GM03348 (cell line): ENCODE measurements around the gene PSMD9.
"Not testable (repeated sequence)": the region's sequence is repeated elsewhere in the genome, so short reads cannot be mapped to it uniquely, and the experiment has no call there.

Source experiments
- DNase-seq: peaks from one replicate; pipeline ENCODE4 v3.0.0; 2012; ENCODE audit warnings: low spot score

PSMD9 gene

DNA sequence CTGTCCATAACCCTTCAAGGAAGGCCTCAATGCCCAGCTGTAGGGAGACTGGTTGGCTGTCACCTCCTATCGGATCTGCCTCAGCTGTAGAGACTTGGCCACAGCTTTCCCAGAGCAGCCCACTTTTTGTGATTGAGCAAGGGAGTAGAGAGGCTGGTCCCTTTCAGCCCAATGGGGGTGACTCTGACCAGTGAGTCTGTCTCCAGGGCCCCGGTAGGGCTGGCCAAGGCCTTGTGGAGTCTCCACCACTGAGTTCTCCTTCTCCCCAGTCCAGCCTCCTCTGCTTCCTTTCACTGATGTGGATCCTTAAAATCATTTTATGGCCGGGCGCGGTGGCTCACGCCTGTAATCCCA, 15.4 kb upstream of the PSMD9 start:
- no peak for DNase-seq

DNA sequence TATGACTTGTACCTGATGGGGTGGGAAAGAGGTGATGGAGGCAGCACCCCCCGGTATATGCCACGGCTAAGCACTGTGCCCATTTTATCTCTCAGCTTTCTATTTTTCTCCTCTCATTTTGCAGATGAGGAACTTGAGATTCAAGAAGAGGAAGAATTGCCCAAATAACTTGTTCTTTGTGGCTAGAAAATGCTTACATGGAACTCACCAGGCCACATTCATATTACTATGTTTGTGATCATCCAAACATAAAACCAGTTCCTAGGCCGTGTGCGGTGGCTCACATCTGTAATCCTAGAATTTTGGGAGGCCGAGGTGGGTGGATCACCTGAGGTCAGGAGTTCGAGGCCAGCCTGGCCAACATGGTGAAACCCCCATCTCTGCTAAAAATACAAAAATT, 14.5 kb upstream of the PSMD9 start:
- no peak for DNase-seq

DNA sequence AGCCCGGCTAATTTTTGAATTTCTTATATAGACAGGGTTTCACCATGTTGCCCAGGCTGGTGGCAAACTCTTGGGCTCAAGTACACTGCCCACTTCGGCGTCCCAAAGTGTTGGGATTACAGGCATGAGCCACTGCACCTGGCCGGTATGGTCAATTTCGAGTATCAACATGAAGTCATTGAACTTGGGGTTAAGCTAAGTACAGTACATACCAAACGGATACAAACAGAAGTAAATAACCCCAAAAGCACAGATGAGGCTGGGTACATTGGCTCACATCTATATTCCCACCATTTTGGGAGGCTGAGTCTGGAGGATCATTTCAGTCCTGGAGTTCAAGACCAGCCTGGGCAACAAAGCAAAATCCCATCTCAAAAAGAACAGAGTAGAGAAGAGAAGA, 13.0 kb upstream of the PSMD9 start:
- no peak for DNase-seq

DNA sequence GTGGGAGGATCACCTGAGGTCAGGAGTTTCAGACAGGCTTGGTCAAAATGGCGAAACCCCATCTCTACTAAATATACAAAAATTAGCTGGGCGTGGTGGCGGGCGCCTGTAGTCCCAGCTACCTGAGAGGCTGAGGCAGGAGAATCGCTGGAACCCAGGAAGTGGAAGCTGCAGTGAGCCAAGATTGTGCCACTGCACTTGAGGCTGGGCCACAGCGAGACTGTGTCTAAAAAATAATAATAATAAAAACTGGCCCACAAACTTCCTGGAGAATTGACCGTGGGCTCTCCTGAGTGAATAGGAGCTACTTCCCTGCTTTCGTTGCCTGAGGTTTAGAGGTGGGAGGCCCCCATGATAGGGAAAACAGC, 12.5 kb upstream of the PSMD9 start:
- not testable (repeated sequence) for DNase-seq

DNA sequence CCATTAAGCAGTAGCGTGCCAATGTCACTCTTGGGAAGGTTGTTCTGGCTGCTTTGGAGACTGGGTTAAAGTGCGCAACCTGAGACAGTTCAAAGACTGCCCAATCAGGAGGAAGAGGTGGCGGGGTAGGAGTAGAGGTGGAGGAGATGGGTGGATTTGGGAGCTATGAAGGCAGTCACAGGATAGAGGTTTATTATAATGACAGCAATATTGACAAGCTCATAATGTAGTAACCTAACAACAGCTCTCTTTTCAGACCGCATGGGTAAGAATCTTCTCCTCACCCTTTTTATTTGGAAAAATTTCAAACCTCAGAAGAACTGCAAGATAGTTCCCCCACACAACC, 5.3 kb upstream of the PSMD9 start:
- DNase-seq, result no peak

DNA sequence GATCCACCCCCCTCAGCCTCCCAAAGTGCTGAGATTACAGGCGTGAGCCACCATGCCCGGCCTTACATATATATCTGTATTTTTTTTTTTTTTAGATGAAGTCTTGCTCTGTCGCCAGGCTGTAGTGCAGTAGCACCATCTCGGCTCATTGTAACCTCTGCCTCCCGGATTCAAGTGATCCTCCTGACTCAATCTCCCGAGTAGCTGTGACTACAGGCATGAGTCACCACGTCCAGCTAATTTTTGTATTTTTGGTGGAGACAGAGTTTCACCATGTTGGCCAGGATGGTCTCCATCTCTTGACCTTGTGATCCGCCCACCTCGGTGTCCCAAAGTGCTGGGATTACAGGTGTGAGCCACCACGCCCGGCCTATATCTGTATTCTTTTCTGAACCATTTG, 3.5 kb upstream of the PSMD9 start:
- not testable (repeated sequence) for DNase-seq

- DNase-seq, result no peak
Observed at GRCh38 chr12:121888083-121888477, 510 bp upstream of the PSMD9 start.

DNA sequence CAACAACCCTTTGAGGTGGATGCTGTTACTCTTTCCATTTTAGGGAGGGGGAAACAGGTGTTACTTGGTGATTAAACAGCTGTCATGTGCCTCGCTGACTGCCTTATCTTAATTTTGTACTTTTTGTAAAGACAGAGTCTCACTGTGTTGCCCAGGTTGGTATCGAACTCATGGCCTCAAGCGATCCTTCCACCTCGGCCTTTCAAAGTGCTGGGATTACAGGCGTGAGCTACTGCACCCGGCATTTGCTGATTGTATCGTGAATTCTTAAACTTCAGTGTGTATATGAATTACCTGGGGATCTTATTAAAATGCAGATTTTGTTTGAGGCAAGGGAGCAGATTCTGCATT, 659 bp downstream of the PSMD9 start:
- no peak for DNase-seq

DNA sequence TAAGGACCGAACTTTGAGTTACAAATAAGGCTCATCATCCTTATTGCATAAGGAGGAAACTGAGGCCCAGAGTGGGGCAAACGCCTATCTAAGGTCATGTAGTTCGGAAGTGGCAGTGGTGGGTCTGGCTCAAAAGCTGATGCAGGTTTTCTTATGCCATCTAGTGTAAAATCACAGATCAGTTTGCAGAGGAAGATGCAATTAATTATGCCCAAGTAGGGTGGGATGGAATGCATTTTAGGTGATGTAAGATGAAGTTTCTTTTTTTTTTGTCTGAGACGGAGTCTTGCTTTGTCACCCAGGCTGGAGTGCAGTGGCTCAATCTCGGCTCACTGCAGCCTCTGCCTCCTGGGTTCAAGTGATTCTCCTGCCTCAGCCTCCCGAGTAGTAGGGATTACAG, 1.1 kb downstream of the PSMD9 start:
- DNase-seq, result peak; percentile 51

- DNase-seq, result no peak
Observed at GRCh38 chr12:121892673-121893561, 4.3 kb downstream of the PSMD9 start.

DNA sequence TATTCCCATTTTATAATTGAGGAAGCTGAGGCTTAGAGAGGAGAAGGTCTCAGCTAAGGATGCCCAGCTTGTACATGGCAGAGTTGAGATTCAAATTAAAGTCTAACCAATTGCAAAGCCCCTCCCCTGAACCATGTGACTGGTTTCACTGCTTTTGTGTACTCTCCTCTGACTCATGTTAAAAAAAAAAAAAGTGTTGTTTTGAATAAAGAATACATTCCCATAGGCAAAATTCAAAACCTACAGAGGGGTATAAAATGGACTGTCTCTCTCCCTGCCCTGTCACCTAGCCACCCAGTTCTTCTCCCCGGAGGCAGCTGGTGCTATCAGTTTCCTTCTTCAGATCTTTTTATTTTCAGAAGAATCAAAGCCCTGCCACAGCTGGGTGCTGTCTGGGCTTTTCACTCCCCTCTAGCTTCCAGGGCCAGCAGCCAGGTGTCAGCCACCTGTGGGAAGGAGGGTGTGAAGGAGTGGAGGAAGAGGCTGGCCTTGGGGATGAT, 5.4 kb downstream of the PSMD9 start:
- DNase-seq, result peak; percentile 79

DNA sequence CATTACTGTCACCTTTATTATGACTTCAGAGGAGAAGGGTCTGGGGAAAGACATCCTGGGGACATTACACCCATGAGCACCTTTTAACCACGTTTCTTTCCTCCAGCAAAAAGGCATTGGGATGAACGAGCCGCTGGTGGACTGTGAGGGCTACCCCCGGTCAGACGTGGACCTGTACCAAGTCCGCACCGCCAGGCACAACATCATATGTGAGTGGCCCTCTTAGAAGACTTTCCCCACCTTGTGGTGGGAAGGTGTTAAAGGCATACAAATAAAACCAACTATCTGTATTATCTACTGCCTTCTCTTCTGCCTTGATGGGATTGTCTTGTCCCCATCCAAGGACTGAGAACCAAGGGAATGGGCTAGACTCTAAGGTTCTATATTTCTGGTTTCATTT, 6.0 kb downstream of the PSMD9 start:
- DNase-seq, result peak; percentile 18

GRCh38 chr12:121898287-121898686, 9.7 kb downstream of the PSMD9 start:
- DNase-seq, result no peak

- no peak for DNase-seq
Observed at GRCh38 chr12:121899590-121899989, 11.0 kb downstream of the PSMD9 start.

GRCh38 chr12:121903202-121903601, 14.6 kb downstream of the PSMD9 start:
- DNase-seq, result no peak

DNA sequence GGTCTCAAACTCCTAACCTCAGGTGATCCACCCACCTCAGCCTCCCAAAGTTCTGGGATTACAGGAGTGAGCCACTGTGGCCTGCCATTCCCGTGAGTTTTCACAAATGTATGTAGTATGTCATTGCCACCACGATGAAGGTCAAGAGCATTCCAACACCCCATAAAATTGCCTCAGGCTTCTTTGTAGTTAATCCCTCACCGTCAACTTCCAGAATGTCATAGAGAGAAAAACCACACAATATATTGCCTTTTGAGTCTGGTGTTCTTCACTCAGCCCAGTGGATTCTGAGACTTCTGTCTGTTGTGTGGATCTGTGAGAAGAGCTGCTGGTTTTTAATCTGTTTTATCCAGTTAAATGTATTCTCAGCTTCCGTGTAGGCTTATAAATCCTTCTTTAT, 17.2 kb downstream of the PSMD9 start:
- DNase-seq, result no peak

- no peak for DNase-seq
Observed at GRCh38 chr12:121908702-121909101, 20.1 kb downstream of the PSMD9 start.

- DNase-seq, result no peak
Observed at GRCh38 chr12:121911824-121912585, 23.4 kb downstream of the PSMD9 start.

GRCh38 chr12:121915841-121916321, 27.3 kb downstream of the PSMD9 start:
- no peak for DNase-seq

DNA sequence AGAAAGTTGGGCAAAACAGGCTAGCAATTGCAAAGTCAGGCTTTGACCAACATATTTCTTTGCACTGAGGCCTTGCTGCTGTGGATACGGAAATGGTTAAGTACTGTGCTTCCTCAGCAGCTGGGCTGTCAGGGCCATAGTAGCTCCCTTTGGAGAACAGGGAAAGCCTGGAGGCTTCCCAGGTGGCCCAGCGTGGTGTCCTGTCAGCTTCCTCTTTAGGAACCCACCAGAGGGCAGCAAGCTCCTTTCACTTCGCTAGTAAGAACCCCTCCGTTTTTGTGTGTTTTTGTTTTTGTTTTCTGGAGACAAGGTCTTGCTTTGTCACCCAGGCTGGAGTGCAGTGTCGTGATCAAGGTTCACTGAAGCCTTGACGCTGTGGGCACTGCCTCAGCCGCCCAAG, 28.1 kb downstream of the PSMD9 start:
- DNase-seq, result no peak

- DNase-seq, result peak; percentile 78
Observed at GRCh38 chr12:121917950-121918678, 29.5 kb downstream of the PSMD9 start, which contains the start of gene CFAP251. Gene CFAP251 (plus strand): TSS chr12:121918592. CDS start chr12:121921306, 2,714 bp downstream.

DNA sequence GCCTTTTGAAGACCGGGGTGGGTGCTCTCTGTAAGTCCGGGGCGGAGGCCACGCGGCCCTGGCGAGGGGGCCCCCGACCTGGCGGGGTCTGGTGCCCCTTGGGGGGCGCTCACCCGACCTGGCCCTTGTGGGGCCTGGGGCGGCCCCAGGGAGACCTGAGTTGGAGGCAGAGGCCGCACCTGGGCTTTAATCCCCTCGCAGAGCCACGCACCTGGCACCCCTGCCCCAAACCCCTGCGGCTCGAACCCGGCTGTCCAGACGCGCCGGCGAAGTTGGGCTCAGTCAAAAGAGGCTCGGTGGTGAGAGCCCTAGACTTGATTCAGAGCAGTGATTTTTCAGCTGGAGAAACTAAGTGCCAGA, 30.1 kb downstream of the PSMD9 start:
- DNase-seq, result no peak

DNA sequence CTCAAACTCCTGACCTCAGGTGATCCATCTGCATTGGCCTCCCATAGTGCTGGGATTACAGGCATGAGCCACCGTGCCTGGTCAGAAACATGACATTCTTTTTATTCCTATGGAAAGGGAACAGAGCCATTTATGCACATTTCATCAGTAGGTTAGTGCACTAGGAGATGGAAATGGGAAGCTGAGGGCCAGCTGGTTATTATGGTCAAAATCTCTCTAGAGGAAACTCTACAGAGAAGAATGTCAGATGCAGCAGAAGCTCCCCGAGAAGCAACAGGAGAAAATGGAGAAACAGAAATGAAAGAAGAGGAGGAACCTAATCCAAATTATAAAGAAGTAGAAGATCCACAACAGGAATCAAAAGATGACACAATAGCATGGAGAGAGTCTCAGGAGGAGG, 32.5 kb downstream of the PSMD9 start:
- no peak for DNase-seq
